IMR-90 (cell line): ENCODE measurements around the gene C1orf159. TPM values are rescaled to one million over a fixed set of nuclear protein-coding genes. Genes with fewer than 3 reads are reported as not detected.

Source experiments
- ATAC-seq: fragments of 200-7000 bp; cut with Tn5 transposase; 2 replicates; pipeline ENCODE4 v1.9.1; 2020; ENCODE audit warnings: low read depth, mild to moderate bottlenecking, moderate library complexity
- BruUV-seq: library from RNA; stranded (reverse); fragments of 400-500 nt; replicated peaks from 2 replicates; lab custom pipeline; 2021; lab: Mats Ljungman, UMichigan
- CTCF ChIA-PET: fragments of 300-600 bp; formaldehyde crosslinking; extraction: SDS; loops from one replicate; lab custom pipeline; 2021; ENCODE audit warnings: antibody characterized with exemption; lab: Yijun Ruan, JAX
- POLR2A ChIA-PET: fragments of 300-600 bp; sonication (Branson Sonifier 250); formaldehyde crosslinking; loops from one replicate; lab custom pipeline; 2022; ENCODE audit warnings: antibody characterized with exemption; ENCODE audit not compliant: unreplicated experiment; lab: Charles Lee
- DNase-seq: peaks from one replicate; pipeline ENCODE4 v3.0.0; 2013
- H2AFZ ChIP-seq: replicated peaks from 2 replicates; pipeline ENCODE3; 2013; ENCODE audit warnings: low read length, mild to moderate bottlenecking; ENCODE audit not compliant: poor library complexity
- H2AK5ac ChIP-seq: 2 replicates; pipeline ENCODE4 v1.6.1; 2013; ENCODE audit warnings: low read depth, low read length, inconsistent platforms
- H2AK9ac ChIP-seq: replicated peaks from 2 replicates; pipeline ENCODE3; 2013; ENCODE audit warnings: mild to moderate bottlenecking, low read depth, low read length, moderate library complexity; ENCODE audit not compliant: poor library complexity
- H2BK120ac ChIP-seq: 2 replicates; pipeline ENCODE4 v1.6.1; 2013; ENCODE audit warnings: low read depth, low read length, inconsistent platforms
- H2BK15ac ChIP-seq: 3 replicates; pipeline ENCODE4 v1.6.1; 2013; ENCODE audit warnings: low read depth, low read length, inconsistent platforms
- H2BK20ac ChIP-seq: 2 replicates; pipeline ENCODE4 v1.6.1; 2013; ENCODE audit warnings: low read depth, mild to moderate bottlenecking, inconsistent platforms, low read length, moderate library complexity
- H2BK5ac ChIP-seq: 2 replicates; pipeline ENCODE4 v1.6.1; 2013; ENCODE audit warnings: mild to moderate bottlenecking, low read depth, low read length, inconsistent platforms; ENCODE audit not compliant: poor library complexity, severe bottlenecking
- H3K14ac ChIP-seq: replicated peaks from 2 replicates; pipeline ENCODE4 v1.6.1; 2013; ENCODE audit warnings: low read depth, low read length, inconsistent platforms
- H3K18ac ChIP-seq: 2 replicates; pipeline ENCODE4 v1.6.1; 2013; ENCODE audit warnings: low read depth, low read length, control low read depth
- H3K23ac ChIP-seq: 2 replicates; pipeline ENCODE4 v1.6.1; 2013; ENCODE audit warnings: low read depth, low read length, inconsistent platforms
- H3K27ac ChIP-seq: 2 replicates; pipeline ENCODE4 v1.5.1; 2013; ENCODE audit warnings: mild to moderate bottlenecking, control low read depth, low read length; ENCODE audit not compliant: insufficient read depth
- H3K27me3 ChIP-seq: 2 replicates; pipeline ENCODE4 v1.6.1; 2013; ENCODE audit warnings: low read length; ENCODE audit not compliant: control insufficient read depth, insufficient read depth
- H3K36me3 ChIP-seq: 2 replicates; pipeline ENCODE4 v1.6.1; 2013; ENCODE audit warnings: low read length, mixed read lengths; ENCODE audit not compliant: control insufficient read depth, insufficient read depth
- H3K4ac ChIP-seq: 2 replicates; pipeline ENCODE4 v1.6.1; 2013; ENCODE audit warnings: low read depth, low read length, inconsistent platforms
- H3K4me1 ChIP-seq: 2 replicates; pipeline ENCODE4 v1.6.1; 2013; ENCODE audit warnings: low read length, mixed read lengths; ENCODE audit not compliant: control insufficient read depth, insufficient read depth
- H3K4me2 ChIP-seq: 2 replicates; pipeline ENCODE4 v1.6.1; 2013; ENCODE audit warnings: low read depth, mild to moderate bottlenecking, control low read depth, low read length, moderate library complexity
- H3K4me3 ChIP-seq: 2 replicates; pipeline ENCODE4 v1.5.1; 2013; ENCODE audit warnings: low read depth, mild to moderate bottlenecking, control low read depth, low read length, moderate library complexity; ENCODE audit not compliant: insufficient read depth
- H3K56ac ChIP-seq: 2 replicates; pipeline ENCODE4 v1.6.1; 2013; ENCODE audit warnings: low read length, inconsistent platforms; ENCODE audit not compliant: insufficient read depth; ENCODE audit errors: extremely low read depth
- H3K79me1 ChIP-seq, 2 experiments: 2 replicates each; pipeline ENCODE4 v1.6.1; 2013; ENCODE audit warnings: low read length in 2 of 2, inconsistent platforms in 1 of 2, low read depth in 1 of 2
- H3K9ac ChIP-seq: 2 replicates; pipeline ENCODE4 v1.6.1; 2013; ENCODE audit warnings: low read depth, low read length, control low read depth
- H3K9me1 ChIP-seq: 2 replicates; pipeline ENCODE4 v1.6.1; 2013; ENCODE audit warnings: low read length, inconsistent platforms; ENCODE audit not compliant: insufficient read depth
- H3K9me3 ChIP-seq: 2 replicates; pipeline ENCODE4 v1.6.1; 2013; ENCODE audit warnings: low read length; ENCODE audit not compliant: control insufficient read depth, insufficient read depth
- H4K20me1 ChIP-seq: 2 replicates; pipeline ENCODE4 v1.6.1; 2013; ENCODE audit warnings: low read length, inconsistent platforms; ENCODE audit not compliant: insufficient read depth
- H4K5ac ChIP-seq: 2 replicates; pipeline ENCODE4 v1.6.1; 2013; ENCODE audit warnings: mild to moderate bottlenecking, low read depth, low read length, control low read depth
- H4K8ac ChIP-seq, 2 experiments: 2 replicates each; pipeline ENCODE4 v1.6.1; 2013; ENCODE audit warnings: low read depth in 2 of 2, low read length in 2 of 2, control low read depth in 1 of 2, inconsistent platforms in 1 of 2
- H4K91ac ChIP-seq: 2 replicates; pipeline ENCODE4 v1.6.1; 2013; ENCODE audit warnings: low read depth, low read length, inconsistent platforms; ENCODE audit not compliant: insufficient read depth
- BHLHE40 ChIP-seq: fragments of 150-350 bp; IDR thresholded peaks from 2 replicates; pipeline ENCODE4 v1.6.1; 2016; ENCODE audit warnings: mild to moderate bottlenecking, low read depth, low read length
- CEBPB ChIP-seq: IDR thresholded peaks from 2 replicates; pipeline ENCODE4 v1.6.1; 2012; ENCODE audit warnings: low read depth, low read length, improper control_type of control experiment
- CHD1 ChIP-seq: IDR thresholded peaks from 2 replicates; pipeline ENCODE4 v1.6.1; 2012; ENCODE audit warnings: low read depth, low read length, improper control_type of control experiment
- FOS ChIP-seq: fragments of 150-350 bp; IDR thresholded peaks from 2 replicates; pipeline ENCODE4 v1.6.1; 2016; ENCODE audit warnings: low read depth, low read length
- MAFK ChIP-seq: IDR thresholded peaks from 2 replicates; pipeline ENCODE4 v1.6.1; 2012; ENCODE audit warnings: low read depth, low read length, improper control_type of control experiment
- MAZ ChIP-seq: IDR thresholded peaks from 2 replicates; pipeline ENCODE4 v1.6.1; 2012; ENCODE audit warnings: low read depth, mild to moderate bottlenecking, low read length, improper control_type of control experiment, moderate library complexity, borderline replicate concordance
- MXI1 ChIP-seq: IDR thresholded peaks from 2 replicates; pipeline ENCODE4 v1.6.1; 2012; ENCODE audit warnings: low read depth, mild to moderate bottlenecking, low read length, moderate library complexity, borderline replicate concordance
- NFE2L2 ChIP-seq: fragments of 150-350 bp; IDR thresholded peaks from 2 replicates; pipeline ENCODE4 v1.6.1; 2016; ENCODE audit warnings: low read depth, mild to moderate bottlenecking, low read length
- POLR2A ChIP-seq: IDR thresholded peaks from 2 replicates; pipeline ENCODE4 v1.6.1; 2012; ENCODE audit warnings: mild to moderate bottlenecking, low read depth, low read length
- RAD21 ChIP-seq: IDR thresholded peaks from 2 replicates; pipeline ENCODE4 v1.6.1; 2012; ENCODE audit warnings: low read length, improper control_type of control experiment
- RCOR1 ChIP-seq: IDR thresholded peaks from 2 replicates; pipeline ENCODE4 v1.6.1; 2012; ENCODE audit warnings: mild to moderate bottlenecking, low read length, improper control_type of control experiment; ENCODE audit not compliant: insufficient replicate concordance
- RFX5 ChIP-seq: IDR thresholded peaks from 2 replicates; pipeline ENCODE4 v1.8.0; 2012; ENCODE audit warnings: low read depth, mild to moderate bottlenecking, low read length, moderate library complexity
- SMC3 ChIP-seq: fragments of 150-350 bp; IDR thresholded peaks from 2 replicates; pipeline ENCODE4 v1.6.1; 2016; ENCODE audit warnings: low read depth, mild to moderate bottlenecking, antibody characterized with exemption, low read length, moderate library complexity
- USF2 ChIP-seq: fragments of 150-350 bp; IDR thresholded peaks from 2 replicates; pipeline ENCODE4 v1.6.1; 2017; ENCODE audit warnings: mild to moderate bottlenecking, antibody characterized with exemption, low read length, low read depth
- WGBS, 2 experiments: methylation state at CpG; one replicate each; pipeline versions ENCODE4 v1.1.5 to v1.1.7; 2013; ENCODE audit warnings: missing lambda C conversion rate in 2 of 2; ENCODE audit not compliant: insufficient read length in 1 of 2; ENCODE audit errors: extremely low coverage in 2 of 2; 5-methylcytosine and 5-hydroxymethylcytosine counted together
- dilution Hi-C: fragments of 300-500 bp; cut with HindIII; formaldehyde crosslinking; loops from one replicate; pipeline ENCODE4 v1.14.3; 2018; ENCODE audit warnings: low sequenced_read_pairs; ENCODE audit not compliant: unreplicated experiment
- in situ Hi-C: fragments of 300-500 bp; cut with MboI; formaldehyde crosslinking; loops from 3 replicates; pipeline ENCODE4 v1.14.3; 2019; ENCODE audit warnings: low sequenced_read_pairs, inconsistent platforms, mixed read lengths
- intact Hi-C: fragments of 100-400 bp; cut with micrococcal nuclease; formaldehyde crosslinking; loops from 2 replicates; pipeline ENCODE4 v1.10.0; 2022
- polyA plus RNA-seq, 3 experiments: library from polyadenylated mRNA; depleted of rRNA; stranded (reverse); fragments of >200 nt; gene quantifications; 2 replicates each; pipeline ENCODE4 v1.2.3, GENCODE V29; 2012; ENCODE audit warnings: low replicate concordance in 1 of 3
- total RNA-seq: library from RNA; depleted of rRNA; stranded (reverse); fragments of >200 nt; gene quantifications from 2 replicates; pipeline ENCODE4 v1.2.3, GENCODE V29; 2012
- TF ChIP-seq, protein P1 (sequence below): fragments of 150-350 bp; IDR thresholded peaks from 2 replicates; pipeline ENCODE4 v1.6.1; 2016; ENCODE audit warnings: low read depth, mild to moderate bottlenecking, low read length, moderate library complexity, borderline replicate concordance
- TF ChIP-seq, protein P2 (sequence below): conservative IDR thresholded peaks from 2 replicates; pipeline ENCODE4 v1.5.1; 2012; ENCODE audit warnings: mild to moderate bottlenecking, low read depth, low read length, improper control_type of control experiment

The C1orf159 gene
- total and polyA plus RNA-seq, 2 of the 4 experiments (the other 2 are of a cell fraction), result 2.9 to 12.6 TPM

GRCh38 chr1:1144843-1145546, 29.1 kb upstream of the C1orf159 start:
- ChIA-PET CTCF (no interaction called here), POLR2A (no interaction called here)
- no peaks in the 10 kb centered on the region for H3K36me3 ChIP-seq
- no peaks in the 10 kb centered on the region for H3K4me1 ChIP-seq
- H3K18ac ChIP-seq, result no peak overlapping the region
- dilution Hi-C loops (no loop called here), intact Hi-C loops (no loop called here), in situ Hi-C loops (no loop called here)
- H3K9ac ChIP-seq, result no peak overlapping the region
- no peak overlapping the region for H3K14ac ChIP-seq
- H2BK5ac ChIP-seq, result no peak overlapping the region
- no peak overlapping the region for H2AK5ac ChIP-seq
- no peaks in the 10 kb centered on the region for H3K79me1 ChIP-seq
- no peak overlapping the region for H3K27ac ChIP-seq
- no peak overlapping the region for H2BK15ac ChIP-seq
- no peak overlapping the region for H4K8ac ChIP-seq
- WGBS, 2 experiments, result 82% methylated on average over 12 of the region's 32 CpGs; no CpG with 5 or more reads in 1 of the 2 experiments
- no peak overlapping the region for H4K5ac ChIP-seq
- no TSS peak for BruUV-seq
- no peak overlapping the region for H2BK120ac ChIP-seq
- H3K23ac ChIP-seq, result no peak overlapping the region
- H3K56ac ChIP-seq, result no peak overlapping the region
- H3K4me3 ChIP-seq, result no peak overlapping the region
- 0 out of 2 replicates have a peak, but pooled peaks cover 2% of the 10 kb centered on the region for H3K9me3 ChIP-seq
- no peak overlapping the region for H3K4ac ChIP-seq
- H3K9me1 ChIP-seq, result no peaks in the 10 kb centered on the region
- no peak for DNase-seq
- no peak overlapping the region for H2BK20ac ChIP-seq
- H4K20me1 ChIP-seq, result no peaks in the 10 kb centered on the region
- no peak overlapping the region for H2AFZ ChIP-seq
- H3K4me2 ChIP-seq, result no peak overlapping the region
- ATAC-seq, result no peak
- no peak overlapping the region for H2AK9ac ChIP-seq
- TF ChIP-seq RCOR1 (no peak), CEBPB (no peak), MAFK (no peak), SMC3 (no peak), NFE2L2 (no peak), CHD1 (no peak), USF2 (no peak), FOS (no peak), MAZ (no peak), POLR2A (no peak), RFX5 (no peak), RAD21 (no peak), MXI1 (no peak), BHLHE40 (no peak)
- TF ChIP-seq, protein P1, sequence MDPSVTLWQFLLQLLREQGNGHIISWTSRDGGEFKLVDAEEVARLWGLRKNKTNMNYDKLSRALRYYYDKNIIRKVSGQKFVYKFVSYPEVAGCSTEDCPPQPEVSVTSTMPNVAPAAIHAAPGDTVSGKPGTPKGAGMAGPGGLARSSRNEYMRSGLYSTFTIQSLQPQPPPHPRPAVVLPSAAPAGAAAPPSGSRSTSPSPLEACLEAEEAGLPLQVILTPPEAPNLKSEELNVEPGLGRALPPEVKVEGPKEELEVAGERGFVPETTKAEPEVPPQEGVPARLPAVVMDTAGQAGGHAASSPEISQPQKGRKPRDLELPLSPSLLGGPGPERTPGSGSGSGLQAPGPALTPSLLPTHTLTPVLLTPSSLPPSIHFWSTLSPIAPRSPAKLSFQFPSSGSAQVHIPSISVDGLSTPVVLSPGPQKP, result no peak
- TF ChIP-seq, protein P2, sequence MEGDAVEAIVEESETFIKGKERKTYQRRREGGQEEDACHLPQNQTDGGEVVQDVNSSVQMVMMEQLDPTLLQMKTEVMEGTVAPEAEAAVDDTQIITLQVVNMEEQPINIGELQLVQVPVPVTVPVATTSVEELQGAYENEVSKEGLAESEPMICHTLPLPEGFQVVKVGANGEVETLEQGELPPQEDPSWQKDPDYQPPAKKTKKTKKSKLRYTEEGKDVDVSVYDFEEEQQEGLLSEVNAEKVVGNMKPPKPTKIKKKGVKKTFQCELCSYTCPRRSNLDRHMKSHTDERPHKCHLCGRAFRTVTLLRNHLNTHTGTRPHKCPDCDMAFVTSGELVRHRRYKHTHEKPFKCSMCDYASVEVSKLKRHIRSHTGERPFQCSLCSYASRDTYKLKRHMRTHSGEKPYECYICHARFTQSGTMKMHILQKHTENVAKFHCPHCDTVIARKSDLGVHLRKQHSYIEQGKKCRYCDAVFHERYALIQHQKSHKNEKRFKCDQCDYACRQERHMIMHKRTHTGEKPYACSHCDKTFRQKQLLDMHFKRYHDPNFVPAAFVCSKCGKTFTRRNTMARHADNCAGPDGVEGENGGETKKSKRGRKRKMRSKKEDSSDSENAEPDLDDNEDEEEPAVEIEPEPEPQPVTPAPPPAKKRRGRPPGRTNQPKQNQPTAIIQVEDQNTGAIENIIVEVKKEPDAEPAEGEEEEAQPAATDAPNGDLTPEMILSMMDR, result no peak
- H4K91ac ChIP-seq, result no peak overlapping the region
- peaks cover 11% of the 10 kb centered on the region; the same call in 1 of the 2 replicates for H3K27me3 ChIP-seq
